Measurements from ENCODE around the gene DENND4A.
"Not testable (repeated sequence)": the region's sequence is repeated elsewhere in the genome, so short reads cannot be mapped to it uniquely, and the experiment has no call there.

Gene DENND4A

DNA sequence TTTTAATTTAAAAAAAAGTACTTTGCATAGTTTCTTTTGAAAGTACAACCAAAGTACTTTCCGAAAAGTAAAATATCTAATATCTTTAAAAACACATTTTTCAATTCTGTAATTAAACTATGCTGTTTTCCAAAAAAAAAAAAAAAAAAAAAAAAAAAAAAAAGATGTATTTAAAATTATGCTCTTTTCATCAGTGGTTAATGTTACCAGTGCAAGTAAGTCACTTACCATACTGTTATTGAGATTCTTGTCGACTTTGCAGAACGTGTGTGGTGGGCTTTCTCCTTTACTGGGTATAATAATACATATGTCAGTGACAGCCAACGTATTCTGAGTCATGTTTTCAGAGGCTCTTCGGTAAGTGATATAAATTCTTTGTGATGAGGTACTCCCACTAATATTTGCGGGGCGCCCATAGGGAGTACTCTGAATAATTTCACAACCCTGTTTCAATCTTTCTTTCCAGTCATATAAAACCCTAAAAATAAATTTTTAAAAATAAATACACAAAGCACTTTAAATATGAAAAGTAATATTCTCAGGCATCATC lies 39.9 kb downstream of the DENND4A start:
- no peak for DNase-seq

DNA sequence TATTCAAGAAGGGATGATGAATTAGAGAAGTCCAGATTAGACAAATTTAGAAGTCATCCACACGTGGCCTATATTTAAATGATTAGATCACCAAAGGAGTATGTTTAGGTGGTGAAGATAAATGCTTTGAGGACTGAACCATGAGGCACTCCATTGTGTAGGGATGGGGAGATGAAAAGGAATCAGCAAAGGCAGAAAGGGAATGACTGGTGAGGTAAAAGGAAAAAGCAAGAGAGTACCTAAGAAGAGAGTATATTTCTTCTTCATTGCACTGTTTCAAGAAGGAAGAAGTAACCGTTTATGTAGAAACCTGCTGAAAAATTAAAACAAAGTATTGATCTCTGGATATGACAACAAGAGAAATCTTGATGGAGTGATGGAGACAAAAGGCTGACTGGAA lies 40.7 kb downstream of the DENND4A start:
- no peak for DNase-seq

DNA sequence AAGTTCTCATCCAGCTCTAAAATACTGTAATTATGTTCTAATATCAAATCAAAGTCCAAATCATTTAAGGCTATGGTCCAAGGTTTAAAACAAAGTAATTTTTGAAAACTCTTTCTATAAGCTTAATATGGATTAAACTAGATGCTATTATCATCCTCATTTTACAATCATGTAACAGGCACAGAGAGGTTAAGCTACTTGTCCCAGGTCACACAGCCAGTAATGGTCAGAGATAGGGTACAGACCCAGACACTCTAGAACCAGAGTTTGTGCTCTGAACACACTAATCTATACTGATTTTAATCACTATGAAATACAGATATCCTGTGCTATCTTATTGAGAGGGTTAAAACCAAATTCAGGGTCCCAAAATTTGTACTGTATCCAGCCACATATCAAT lies 44.8 kb downstream of the DENND4A start:
- no peak for DNase-seq

DNA sequence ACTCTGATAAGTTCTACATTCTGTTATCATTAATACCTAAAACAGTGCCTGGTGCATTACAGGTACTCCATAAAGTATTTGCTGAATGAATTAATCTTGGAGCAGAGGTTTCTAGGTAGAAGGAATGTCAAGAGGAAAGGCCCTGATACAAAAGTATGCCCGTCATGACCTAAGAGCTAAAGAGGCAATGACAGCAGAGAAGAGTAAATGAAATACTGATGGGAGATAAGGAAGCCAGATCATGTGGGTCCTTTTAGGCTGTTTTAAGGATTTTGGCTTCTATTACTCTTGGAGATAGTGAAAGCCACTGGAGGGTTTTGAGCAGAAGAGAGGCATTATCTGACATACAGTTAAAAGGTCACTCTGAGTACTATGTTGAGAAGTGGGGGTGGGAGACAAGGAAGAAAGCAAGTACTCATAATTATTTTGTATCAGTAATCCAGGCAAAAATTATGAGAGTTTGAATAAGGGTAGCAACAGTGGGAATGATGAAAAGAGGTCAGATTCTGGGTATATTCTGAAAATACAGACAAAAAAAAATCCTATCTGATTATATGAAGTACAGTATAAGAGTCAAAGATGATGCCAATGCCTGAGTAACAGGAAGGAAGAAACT lies 48.3 kb downstream of the DENND4A start:
- no peak for DNase-seq

DNA sequence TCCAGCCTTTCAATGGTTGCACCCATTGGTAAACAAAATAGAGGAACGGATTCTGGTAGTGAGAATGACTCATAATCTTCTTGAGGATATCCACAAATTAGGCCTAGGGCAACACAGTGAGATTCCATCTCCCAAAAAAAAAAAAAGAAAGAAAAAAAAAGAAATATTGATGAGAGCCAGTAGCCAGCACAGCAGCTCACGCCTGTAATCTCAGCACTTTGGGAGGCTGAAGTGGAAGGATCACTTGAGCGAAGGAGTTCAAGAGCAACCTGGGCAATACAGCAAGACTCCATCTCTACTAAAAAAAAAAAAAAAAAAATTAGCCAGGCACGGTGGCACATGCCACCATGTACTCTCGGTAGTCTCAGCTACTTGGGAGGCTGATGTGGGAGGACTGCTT lies 51.9 kb downstream of the DENND4A start:
- DNase-seq = no peak

DNA sequence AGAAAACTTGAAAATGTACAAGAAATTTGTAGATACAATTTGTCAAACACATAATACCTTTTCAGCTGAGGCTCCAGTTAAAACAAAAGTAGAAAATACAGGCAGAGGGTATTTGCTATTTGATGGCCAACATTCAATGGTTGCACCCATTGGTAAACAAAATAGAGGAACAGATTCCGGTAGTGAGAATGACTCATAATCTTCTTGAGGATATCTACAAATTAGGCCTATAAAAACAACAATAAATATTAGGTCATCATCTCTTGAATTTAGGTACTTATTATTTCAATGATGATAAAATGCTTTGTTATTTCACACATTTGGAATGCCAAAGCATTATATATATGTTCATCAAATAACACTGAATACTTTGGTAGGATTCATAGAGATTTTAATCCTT lies 53.4 kb downstream of the DENND4A start:
- DNase-seq = no peak

DNA sequence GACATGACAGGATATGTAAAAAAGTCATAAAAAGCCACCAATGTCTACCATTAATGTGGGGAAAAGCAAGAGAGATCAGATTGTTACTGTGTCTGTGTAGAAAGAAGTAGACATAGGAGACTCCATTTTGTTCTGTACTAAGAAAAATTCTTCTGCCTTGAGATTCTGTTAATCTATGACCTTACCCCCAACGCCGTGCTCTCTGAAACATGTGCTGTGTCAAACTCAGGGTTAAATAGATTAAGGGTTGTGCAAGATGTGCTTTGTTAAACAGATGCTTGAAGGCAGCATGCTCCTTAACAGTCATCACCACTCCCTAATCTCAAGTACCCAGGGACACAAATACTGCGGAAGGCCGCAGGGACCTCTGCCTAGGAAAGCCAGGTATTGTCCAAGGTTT lies 58.5 kb downstream of the DENND4A start:
- DNase-seq = not testable (repeated sequence)

DNA sequence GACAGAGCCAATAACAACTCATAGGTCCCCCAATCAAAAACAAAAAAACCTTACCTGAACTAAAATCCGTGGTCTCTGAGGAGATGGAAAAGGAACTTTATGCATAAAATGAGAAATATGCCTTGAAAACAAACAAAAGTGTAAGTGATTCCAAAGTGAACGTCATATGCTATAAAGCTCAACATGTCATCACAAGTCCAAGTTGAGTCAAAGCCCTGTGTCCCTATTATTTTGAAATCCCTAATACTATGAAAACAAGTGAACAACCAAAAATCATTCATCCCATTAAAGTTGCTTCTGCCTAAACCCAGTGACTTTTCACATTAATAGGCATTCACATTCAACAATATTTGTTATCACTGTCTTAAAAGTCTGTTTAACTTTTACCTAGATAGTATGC lies 59.4 kb downstream of the DENND4A start:
- no peak for DNase-seq

DNA sequence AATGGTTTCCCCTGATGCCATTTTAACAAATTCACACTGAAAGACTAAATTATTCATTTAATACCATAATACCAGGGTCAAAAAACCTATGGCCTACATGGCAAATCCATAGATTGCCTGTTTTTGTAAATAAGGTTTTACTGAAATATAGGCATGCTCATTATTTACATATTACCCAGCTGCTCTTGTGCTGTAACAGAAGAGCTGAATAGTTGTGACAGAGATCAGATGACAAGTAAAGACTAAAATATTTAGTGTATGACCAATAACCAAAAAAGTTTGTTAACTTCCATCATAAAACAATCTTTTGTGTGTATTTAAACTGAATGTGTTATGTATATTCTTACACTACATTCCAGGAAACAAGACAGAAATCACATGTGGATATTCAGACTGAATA lies 60.2 kb downstream of the DENND4A start:
- no peak for DNase-seq

DNA sequence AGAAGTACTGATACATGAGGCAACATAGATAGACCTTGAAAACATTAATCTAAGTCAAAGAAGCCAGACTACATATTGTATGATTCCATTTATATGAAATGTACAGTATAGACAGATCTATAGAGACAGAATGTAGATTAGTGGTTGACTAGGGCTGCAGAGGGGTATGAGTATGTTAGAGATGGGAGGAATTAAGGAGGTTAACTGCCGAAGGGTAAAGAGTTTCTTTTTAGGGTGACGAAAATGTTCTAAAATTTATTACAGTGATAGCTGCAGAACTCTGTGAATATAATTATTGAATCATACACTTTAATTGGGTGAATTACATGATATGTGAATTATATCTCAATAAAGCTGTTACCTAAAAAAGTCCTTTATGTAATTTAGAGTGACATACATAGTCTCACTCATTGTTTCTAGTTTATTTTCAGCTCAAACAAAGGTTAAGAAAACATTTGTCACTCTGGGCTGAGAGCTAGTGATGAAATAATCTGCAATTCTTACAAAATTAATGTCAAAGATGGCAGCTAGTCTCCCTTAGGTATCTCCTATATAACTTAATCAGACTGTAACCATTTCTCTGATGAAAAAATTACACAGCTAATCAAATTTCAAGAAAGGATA lies 61.4 kb downstream of the DENND4A start:
- DNase-seq = no peak

DNA sequence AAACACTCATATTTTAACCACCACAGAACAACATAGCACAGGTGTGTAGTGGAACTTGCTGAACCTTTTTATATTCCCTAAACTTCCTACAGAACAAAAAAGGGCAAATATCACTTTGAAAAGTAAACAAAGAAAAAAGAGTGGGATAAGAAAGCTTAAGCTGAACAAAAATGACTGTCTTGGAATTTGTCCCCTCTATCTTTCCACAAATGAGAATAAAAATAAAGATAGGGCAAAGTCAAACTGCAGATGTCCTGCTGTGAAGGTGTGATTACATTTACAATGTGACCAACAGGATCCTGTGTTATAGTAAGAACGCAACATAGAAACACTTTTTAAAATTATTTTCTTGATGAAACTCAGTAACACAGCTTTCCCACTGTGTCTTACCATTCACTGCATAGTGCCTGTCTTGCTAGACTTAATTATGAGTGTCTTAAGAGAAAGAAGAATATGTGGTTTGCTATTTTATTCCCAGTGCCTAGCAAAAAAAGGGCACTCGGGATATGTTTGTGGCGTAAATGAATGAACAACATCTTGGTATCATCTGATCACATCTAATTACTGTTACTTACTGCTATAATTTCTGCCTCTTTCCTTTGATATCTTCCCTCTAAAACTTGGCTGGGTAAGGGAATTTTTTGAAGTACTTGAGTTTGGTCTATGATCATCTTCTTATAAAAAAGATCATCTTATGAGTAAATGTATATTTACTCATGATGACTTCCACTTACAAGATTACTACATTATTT lies 67.5 kb downstream of the DENND4A start:
- DNase-seq = no peak

DNA sequence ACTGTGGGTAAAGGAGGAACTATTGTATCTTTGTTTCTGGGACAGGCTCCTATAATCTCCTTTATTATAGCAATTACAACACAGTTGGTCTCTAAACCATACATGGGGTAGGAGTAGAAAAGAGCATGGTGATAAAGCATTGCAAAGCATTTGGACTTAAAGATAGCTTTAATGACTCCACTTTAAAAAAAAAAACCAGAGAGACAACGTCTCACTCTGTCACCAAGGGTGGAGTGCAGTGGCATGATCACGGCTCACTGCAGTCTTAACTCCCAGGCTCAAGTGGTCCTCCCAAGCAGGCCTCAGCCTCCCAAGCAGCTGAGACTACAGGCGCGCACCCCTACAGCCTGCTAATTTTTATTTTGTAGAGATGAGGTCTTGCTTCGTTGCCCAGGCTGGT lies 68.2 kb downstream of the DENND4A start:
- no peak for DNase-seq

DNA sequence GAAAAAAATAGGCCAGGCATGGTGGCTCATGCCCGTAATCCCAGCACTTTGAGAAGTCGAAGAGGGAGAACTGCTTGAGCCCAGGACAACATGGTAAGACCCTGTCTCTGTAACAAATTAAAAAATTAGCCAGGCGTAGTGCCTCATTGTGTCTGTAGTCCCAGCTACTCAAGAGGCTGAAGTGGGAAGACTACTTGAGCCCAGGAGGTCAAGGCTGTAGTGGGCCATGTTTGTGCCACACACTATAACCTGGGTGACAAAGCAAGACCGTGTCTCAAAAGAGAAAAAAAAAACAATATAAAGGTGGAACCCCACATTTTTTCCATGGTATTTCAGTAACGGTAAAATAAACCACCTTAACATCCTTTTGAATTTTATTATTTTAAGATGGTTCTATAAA lies 69.9 kb downstream of the DENND4A start:
- DNase-seq = no peak

DNA sequence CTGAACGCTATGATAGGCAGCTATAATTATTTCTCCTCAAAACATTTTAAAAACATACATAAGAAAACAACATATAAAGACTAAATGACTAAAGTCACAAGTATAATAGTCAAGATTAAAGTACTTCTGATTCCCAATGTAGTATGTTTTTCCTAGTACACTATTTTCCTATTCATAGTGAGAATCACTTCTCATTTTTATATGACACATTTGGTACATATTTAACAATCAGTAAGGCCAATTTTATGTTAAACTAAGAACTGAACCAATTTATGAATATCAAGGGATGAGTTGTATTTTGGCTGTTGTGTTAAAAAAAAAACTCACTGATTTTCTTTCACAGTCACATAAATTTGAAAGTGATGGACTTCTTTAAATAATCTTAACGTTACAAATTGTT lies 79.7 kb downstream of the DENND4A start:
- DNase-seq = no peak

DNA sequence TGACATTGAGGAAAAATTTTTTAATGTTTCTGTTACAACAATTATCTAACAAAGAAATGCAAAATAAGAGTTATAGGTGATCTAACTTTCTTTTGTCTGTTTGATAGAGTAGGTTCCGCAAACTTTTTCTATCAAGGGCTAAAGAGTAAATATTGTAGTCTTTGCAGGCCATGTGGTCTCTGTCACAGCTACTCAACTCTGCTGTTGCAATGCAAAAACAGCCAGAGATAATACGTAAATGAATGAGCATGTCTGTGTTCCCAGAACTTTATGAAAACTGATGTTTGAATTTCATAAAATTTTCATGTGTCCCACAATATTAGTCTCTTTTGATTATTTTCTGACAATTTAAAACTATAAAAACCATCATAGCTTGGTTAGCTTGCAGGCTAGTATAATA lies 97.0 kb downstream of the DENND4A start:
- no peak for DNase-seq

DNA sequence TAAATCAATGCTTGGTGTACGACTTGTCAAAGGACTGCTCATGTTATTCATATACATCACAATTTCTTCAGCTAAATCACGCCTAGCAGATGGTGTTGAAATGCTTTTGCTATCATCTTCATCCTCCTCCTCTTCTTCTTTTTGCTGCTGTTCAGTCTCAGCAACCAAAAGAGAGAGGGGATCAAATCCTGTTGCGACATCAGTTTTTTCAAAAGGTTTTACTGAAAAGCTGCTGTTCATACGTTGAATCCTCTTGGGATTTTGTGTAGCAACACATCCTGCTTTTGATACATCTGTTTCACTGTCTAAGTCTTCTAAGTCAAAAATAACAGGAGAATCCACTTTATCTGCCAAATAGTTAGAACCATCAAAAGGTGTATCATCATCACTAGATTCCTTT lies 101.3 kb downstream of the DENND4A start:
- DNase-seq = no peak

DNA sequence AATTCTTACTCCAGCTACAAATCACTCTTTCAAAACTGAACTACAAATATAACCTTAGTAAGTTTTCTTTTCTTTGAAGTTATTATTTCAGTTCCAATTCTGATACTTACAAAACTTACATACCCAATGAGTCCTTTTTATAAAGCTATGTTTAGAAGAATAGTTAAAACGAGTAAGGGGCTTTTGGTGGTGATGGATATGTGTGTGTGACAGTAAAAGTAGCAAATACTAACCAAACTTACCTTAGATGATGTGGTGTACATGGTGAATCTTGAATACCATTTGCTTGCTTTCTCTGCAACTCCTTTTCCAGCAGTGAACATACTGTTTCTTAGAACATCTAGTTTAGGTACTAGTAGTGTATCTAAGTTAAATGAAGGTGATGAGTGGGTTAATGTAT lies 101.9 kb downstream of the DENND4A start:
- DNase-seq = no peak

DNA sequence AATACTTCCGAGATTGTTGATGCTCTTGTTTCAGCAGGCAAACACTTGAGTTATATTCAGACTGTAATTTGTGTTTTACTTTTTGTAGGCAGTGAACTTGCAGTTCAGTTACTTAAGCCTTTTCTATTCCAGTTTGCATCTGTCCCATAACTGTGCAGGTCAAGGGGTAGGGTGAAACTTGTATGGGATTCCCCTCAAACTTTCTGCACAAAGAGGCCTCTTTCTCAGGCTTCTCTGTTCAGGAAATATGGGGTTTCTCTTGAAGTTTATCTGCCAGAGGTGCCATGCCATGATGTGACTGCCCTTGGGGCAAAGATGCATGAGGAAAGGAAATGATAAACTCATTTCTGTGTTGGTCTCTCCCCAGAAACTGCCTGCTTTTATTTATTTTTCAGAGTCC lies 103.6 kb downstream of the DENND4A start:
- no peak for DNase-seq

DNA sequence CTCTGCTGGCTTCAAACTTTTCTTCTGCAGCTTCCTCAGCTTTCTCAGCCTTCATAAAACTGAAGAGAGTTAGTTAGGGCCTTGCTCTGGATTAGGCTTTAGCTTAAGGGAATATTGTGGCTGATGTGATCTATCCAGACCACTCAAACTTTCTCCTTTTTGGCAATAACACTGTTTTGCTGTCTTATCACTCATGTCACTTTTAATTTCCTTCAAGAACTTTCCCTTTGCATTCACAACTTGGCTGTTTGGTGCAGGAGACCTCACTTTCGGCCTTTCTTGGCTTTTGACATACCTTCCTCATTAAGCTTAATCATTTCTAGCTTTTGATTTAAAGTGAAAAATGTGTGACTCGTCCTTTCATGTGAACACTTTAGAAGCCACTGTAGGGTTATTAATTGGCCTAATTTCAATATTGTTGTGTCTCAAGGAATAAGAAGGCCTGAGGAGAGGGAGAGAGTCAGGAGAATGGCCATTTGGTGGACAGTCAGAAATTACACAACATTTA lies 109.6 kb downstream of the DENND4A start:
- DNase-seq = no peak

DNA sequence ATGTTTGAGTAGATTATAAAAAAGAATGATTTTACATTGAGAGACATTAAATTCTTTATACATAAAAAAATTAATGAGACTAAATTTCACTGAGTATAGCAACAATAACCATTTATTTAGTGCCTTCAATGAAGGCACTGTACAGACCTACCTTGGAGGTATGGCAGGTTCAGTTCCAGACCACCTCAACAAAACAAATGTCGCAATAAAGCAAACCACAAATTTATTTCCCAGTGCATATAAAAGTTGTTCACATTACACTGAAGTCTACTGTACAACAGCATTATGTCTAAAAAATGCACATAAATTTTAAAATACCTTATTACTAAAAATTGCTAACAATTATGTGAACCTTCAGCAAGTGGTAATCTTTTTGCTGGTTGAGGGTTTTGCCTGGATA lies 111.5 kb downstream of the DENND4A start:
- DNase-seq = no peak

DNA sequence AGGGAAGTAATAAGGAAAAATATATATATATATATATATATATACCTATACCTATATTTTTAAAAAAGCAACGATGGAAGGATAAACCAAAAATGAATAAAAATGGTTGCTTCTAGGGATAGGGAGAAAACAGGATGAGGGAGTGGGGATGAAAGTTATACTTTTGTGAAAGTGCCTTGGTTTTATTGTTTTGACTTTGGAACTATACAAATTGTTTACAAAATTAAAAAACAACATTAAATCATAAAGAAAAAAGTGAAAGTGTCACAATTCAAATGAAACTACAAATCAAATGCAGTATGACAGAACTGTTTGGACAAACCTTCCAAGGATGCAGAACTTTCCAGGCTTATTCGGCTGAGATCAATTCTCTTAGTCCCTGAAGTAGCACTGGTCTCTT lies 116.0 kb downstream of the DENND4A start:
- no peak for DNase-seq

DNA sequence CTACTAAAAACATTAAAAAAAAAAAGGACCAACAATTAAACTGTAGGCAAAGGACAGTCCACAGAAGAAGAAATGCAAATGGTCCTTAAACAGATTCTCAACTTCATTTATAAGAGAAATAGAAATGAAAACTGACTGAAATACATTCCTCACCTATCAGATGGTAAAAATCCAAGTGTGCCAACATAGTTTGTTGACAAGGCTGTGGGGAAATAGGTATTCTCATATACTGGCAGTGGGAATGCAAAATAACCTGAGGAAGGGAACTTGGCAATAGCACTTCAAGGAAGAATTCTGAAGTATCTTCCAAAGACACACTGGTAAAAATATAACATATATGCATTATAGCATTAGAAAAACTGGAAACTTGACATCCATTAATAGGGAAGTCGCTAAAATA lies 116.5 kb downstream of the DENND4A start:
- no peak for DNase-seq

DNA sequence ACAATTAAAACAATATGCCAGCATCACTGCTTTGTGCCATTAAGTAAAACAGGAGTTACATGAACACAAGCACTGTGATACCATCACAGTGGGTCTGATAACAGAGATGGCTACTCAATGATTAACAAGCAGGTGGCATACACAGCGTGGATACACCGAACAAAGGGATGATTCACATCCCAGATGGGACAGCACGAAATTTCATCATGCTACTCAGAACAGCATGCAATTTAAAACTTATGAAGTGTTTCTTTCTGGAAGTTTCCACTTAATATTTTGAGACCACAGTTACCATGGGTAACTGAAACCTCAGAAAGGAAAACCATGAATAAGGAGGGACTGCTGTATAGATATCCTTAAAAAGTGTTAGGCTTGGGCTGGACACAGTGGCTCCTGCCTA lies 125.8 kb downstream of the DENND4A start:
- no peak for DNase-seq

DNA sequence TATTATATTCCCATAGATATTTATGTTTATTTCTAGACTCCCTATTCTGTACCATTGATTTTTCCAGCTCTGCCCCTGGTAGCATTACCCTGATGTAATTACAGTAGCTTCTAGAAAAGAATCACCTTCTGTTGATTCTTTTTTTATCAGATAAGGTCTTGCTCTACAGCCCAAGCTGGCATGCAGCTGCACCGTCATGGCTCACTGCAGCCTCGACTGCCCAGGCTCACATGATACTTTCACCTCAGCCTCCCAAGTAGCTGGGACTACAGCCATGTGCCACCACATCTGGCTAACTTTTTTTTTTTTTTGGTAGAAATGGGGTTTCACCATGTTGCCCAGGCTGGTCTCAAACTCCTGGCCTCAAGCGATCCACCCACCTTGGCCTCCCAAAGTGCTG lies 128.6 kb downstream of the DENND4A start:
- DNase-seq = no peak
